Measurements from ENCODE around the gene MMP25.
A peak's percentile ranks its signal among the peaks of the same experiment; 100 is the strongest.

Gene MMP25

GRCh38 chr16:3029491-3030221, 16.7 kb upstream of the MMP25 start:
- TF ChIP-seq CTCF (IDR thresholded peaks at IDR 0.05; ENCODE audit: low read depth, low read length, poor library complexity, severe bottlenecking) (no peak), EZH2phosphoT487 (IDR thresholded peaks at IDR 0.05; ENCODE audit: borderline replicate concordance, low read length) (no peak)
- no peak overlapping the region for H3K4me2 ChIP-seq (ENCODE audit: low read length)
- H3K4me3 ChIP-seq (ENCODE audit: low read length): no peak overlapping the region
- peaks cover 19% of the 10 kb centered on the region for H3K36me3 ChIP-seq (ENCODE audit: control insufficient read depth, low read length)
- 0 out of 2 replicates have a peak, but pooled peaks cover 2% of the 10 kb centered on the region for H3F3A ChIP-seq (ENCODE audit: control insufficient read depth, insufficient read depth)
- peaks cover 5% of the 10 kb centered on the region for H3K79me2 ChIP-seq (ENCODE audit: control insufficient read depth, low read length)
- H4K20me1 ChIP-seq (ENCODE audit: control insufficient read depth, insufficient read depth, low read depth, low read length): no peaks in the 10 kb centered on the region; the same call in 1 of the 2 replicates
- no peak overlapping the region for H3K27ac ChIP-seq (ENCODE audit: low read depth, low read length)
- H3K9me2 ChIP-seq (replicated peaks; ENCODE audit: control insufficient read depth, low read length): no peaks in the 10 kb centered on the region
- H3K4me1 ChIP-seq (ENCODE audit: control insufficient read depth, low read length): peaks cover 16% of the 10 kb centered on the region
- H3K9me3 ChIP-seq (ENCODE audit: control insufficient read depth, insufficient read depth, low read length): no peaks in the 10 kb centered on the region
- H3K27me3 ChIP-seq (ENCODE audit: control insufficient read depth, low read length): peaks cover 52% of the 10 kb centered on the region

- Histone ChIP-seq H4K20me1 (ENCODE audit: control insufficient read depth, insufficient read depth, low read depth, low read length) (no peaks in the 10 kb centered on the region; the same call in 1 of the 2 replicates), H3K27me3 (ENCODE audit: control insufficient read depth, low read length) (peaks cover 58% of the 10 kb centered on the region), H3K4me2 (ENCODE audit: low read length) (no peak overlapping the region), H3K4me1 (ENCODE audit: control insufficient read depth, low read length) (peaks cover 16% of the 10 kb centered on the region), H3K79me2 (ENCODE audit: control insufficient read depth, low read length) (no peaks in the 10 kb centered on the region), H3F3A (ENCODE audit: control insufficient read depth, insufficient read depth) (0 out of 2 replicates have a peak, but pooled peaks cover 2% of the 10 kb centered on the region), H3K36me3 (ENCODE audit: control insufficient read depth, low read length) (peaks cover 19% of the 10 kb centered on the region), H3K9me2 (replicated peaks; ENCODE audit: control insufficient read depth, low read length) (no peaks in the 10 kb centered on the region), H3K9me3 (ENCODE audit: control insufficient read depth, insufficient read depth, low read length) (no peaks in the 10 kb centered on the region), H3K27ac (ENCODE audit: low read depth, low read length) (no peak overlapping the region), H3K4me3 (ENCODE audit: low read length) (no peak overlapping the region)
- TF ChIP-seq CTCF (IDR thresholded peaks at IDR 0.05; ENCODE audit: low read depth, low read length, poor library complexity, severe bottlenecking) (no peak), EZH2phosphoT487 (IDR thresholded peaks at IDR 0.05; ENCODE audit: borderline replicate concordance, low read length) (no peak)
These were observed 15.8 kb upstream of the MMP25 start for GRCh38 chr16:3030222-3031212.

- H3K36me3 ChIP-seq (ENCODE audit: control insufficient read depth, low read length): no peaks in the 10 kb centered on the region
- H3K4me1 ChIP-seq (ENCODE audit: control insufficient read depth, low read length): peaks cover 23% of the 10 kb centered on the region
- H3K9me2 ChIP-seq (replicated peaks; ENCODE audit: control insufficient read depth, low read length): no peaks in the 10 kb centered on the region
- TF ChIP-seq CTCF (IDR thresholded peaks at IDR 0.05; ENCODE audit: low read depth, low read length, poor library complexity, severe bottlenecking) (no peak), EZH2phosphoT487 (IDR thresholded peaks at IDR 0.05; ENCODE audit: borderline replicate concordance, low read length) (peak; percentile 56; the same call in 1 of the 2 replicates)
- no peaks in the 10 kb centered on the region for H3K79me2 ChIP-seq (ENCODE audit: control insufficient read depth, low read length)
- H3F3A ChIP-seq (ENCODE audit: control insufficient read depth, insufficient read depth): 0 out of 2 replicates have a peak, but pooled peaks cover 2% of the 10 kb centered on the region
- no peak overlapping the region for H3K4me3 ChIP-seq (ENCODE audit: low read length)
- H3K27ac ChIP-seq (ENCODE audit: low read depth, low read length): no peak overlapping the region
- H3K9me3 ChIP-seq (ENCODE audit: control insufficient read depth, insufficient read depth, low read length): no peaks in the 10 kb centered on the region
- H3K27me3 ChIP-seq (ENCODE audit: control insufficient read depth, low read length): peaks cover 80% of the 10 kb centered on the region
- no peak overlapping the region for H3K4me2 ChIP-seq (ENCODE audit: low read length)
- no peaks in the 10 kb centered on the region; the same call in 1 of the 2 replicates for H4K20me1 ChIP-seq (ENCODE audit: control insufficient read depth, insufficient read depth, low read depth, low read length)
These were observed 13.7 kb upstream of the MMP25 start for GRCh38 chr16:3032624-3033023.

Measured in DOHH2 (cell line).